NOMO-1 treated with DMSO at 0.1 percent for 48 hours (cell line): ENCODE data around the gene SYNJ2.
A peak's percentile ranks its signal among the peaks of the same experiment; 100 is the strongest.
"Not testable (repeated sequence)": the region's sequence is repeated elsewhere in the genome, so short reads cannot be mapped to it uniquely, and the experiment has no call there.

ENCODE experiments used
- DNase-seq: peaks from one replicate; lab custom pipeline; 2025; ENCODE audit not compliant: unreplicated experiment; lab: John Stamatoyannopoulos, UW

The SYNJ2 gene

GRCh38 chr6:157954150-157955117, 27.2 kb upstream of the SYNJ2 start:
- peak; percentile 34 for DNase-seq

GRCh38 chr6:157955675-157956074, 26.0 kb upstream of the SYNJ2 start:
- DNase-seq, result no peak

GRCh38 chr6:157956171-157956730, 25.4 kb upstream of the SYNJ2 start:
- no peak for DNase-seq

GRCh38 chr6:157959451-157960227, 22.0 kb upstream of the SYNJ2 start:
- DNase-seq, result no peak

- no peak for DNase-seq
These were observed 20.4 kb upstream of the SYNJ2 start for GRCh38 chr6:157961153-157961831.

- DNase-seq, result no peak
These were observed 19.7 kb upstream of the SYNJ2 start for GRCh38 chr6:157961832-157962575.

- no peak for DNase-seq
These were observed 18.9 kb upstream of the SYNJ2 start for GRCh38 chr6:157962601-157963302.

- DNase-seq, result peak; percentile 30
These were observed 17.6 kb upstream of the SYNJ2 start for GRCh38 chr6:157964100-157964499.

GRCh38 chr6:157965387-157965786, 16.3 kb upstream of the SYNJ2 start:
- no peak for DNase-seq

- DNase-seq, result no peak
These were observed 15.1 kb upstream of the SYNJ2 start for GRCh38 chr6:157966589-157966977.

- no peak for DNase-seq
These were observed 14.6 kb upstream of the SYNJ2 start for GRCh38 chr6:157967020-157967419.

- no peak for DNase-seq
These were observed 14.2 kb upstream of the SYNJ2 start for GRCh38 chr6:157967486-157967885.

GRCh38 chr6:157972177-157972576, 9.5 kb upstream of the SYNJ2 start:
- not testable (repeated sequence) for DNase-seq

- DNase-seq, result no peak
These were observed 7.2 kb upstream of the SYNJ2 start for GRCh38 chr6:157974341-157974894.

- no peak for DNase-seq
These were observed 6.7 kb upstream of the SYNJ2 start for GRCh38 chr6:157974967-157975366.

GRCh38 chr6:157975456-157975855, 6.2 kb upstream of the SYNJ2 start:
- no peak for DNase-seq

GRCh38 chr6:157976345-157977175, 5.1 kb upstream of the SYNJ2 start:
- DNase-seq, result no peak

GRCh38 chr6:157977176-157977804, 4.4 kb upstream of the SYNJ2 start:
- DNase-seq, result no peak
